ENCODE results near the gene WWC2. TPM values are rescaled to one million over a fixed set of nuclear protein-coding genes. Genes with fewer than 3 reads are reported as not detected.

Gene WWC2
- total and polyA plus RNA-seq, 2 experiments from 2014 or later = 19.3 to 24.7 TPM

DNA sequence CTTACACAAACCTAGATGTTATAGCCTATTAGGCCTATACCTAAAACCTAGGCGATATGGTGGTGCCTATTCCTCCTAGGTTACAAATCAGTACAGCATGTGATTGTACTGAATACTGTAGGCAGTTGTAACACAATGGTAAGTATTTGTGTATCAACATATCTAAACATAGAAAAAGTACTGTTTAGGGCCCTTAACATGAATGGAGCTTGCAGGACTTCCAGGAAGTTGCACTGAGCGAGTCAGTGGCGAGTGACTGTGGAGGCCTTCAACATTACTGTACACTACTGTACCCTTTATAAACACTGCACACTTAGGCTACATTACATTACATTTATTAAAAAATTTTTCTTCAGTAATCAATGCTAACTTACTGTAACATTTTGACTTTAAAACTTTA, 37.8 kb downstream of the WWC2 start:
- Histone ChIP-seq H3K27ac (no peak overlapping the region), H3K4me1 (ENCODE audit: insufficient read depth) (peaks cover under 1% of the 10 kb centered on the region), H4K20me1 (ENCODE audit: insufficient read depth, poor library complexity, severe bottlenecking) (no peaks in the 10 kb centered on the region), H2AFZ (no peak overlapping the region), H3K4me2 (no peak overlapping the region), H3K27me3 (no peaks in the 10 kb centered on the region), H3K36me3 (replicated peaks; ENCODE audit: insufficient read depth, low read depth) (no peaks in the 10 kb centered on the region), H3K79me2 (peaks cover 89% of the 10 kb centered on the region), H3K9me3 (ENCODE audit: low read depth) (no peaks in the 10 kb centered on the region), H3K4me3 (no peak overlapping the region), H3K9me2 (replicated peaks; ENCODE audit: insufficient read depth) (no peaks in the 10 kb centered on the region)
- no peak for DNase-seq (ENCODE audit: low spot score)
- no peak for TF ChIP-seq EZH2phosphoT487 (IDR thresholded peaks at IDR 0.05; ENCODE audit: low read depth, severe bottlenecking, unreplicated experiment)
- TF ChIP-seq CTCF (IDR thresholded peaks at IDR 0.05; ENCODE audit: poor library complexity) = no peak
- no peak for TF ChIP-seq EZH2 (IDR thresholded peaks at IDR 0.05; ENCODE audit: borderline replicate concordance)
- 98% methylated on average over 3 of the region's 3 CpGs for WGBS (ENCODE audit: low lambda C conversion rate, missing lambda C conversion rate)

DNA sequence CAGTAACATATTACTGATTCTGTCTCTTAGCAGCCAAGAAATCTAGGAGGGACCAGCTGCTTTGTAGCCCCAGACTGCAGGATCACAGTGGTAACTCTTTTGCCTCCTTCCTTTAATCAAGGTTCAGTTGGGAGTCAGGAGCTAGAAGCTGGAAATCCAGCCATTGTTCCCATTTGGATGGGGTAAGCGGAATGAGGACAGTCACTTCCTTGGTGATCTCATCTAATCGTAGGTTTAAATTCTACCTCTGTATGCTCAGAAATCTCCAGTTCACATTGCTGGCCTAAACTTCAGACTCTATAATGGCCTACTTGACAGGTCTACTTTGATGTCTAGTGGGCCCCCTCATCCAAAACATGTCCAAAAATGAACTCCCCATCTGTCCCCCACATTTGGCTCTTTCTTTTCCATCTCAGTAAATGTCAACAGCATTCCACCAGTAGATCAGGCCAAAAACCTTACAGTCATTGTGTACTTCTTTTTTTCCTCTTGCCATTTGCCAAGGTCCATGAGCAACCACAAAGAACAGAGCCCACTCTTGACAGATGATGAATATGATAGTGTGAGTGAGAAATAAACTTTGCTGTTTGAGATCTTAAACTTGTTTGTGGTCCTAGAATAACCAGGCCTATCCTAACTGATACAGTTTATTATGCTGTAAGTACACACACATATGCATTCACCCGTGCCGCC, 40.1 kb downstream of the WWC2 start:
- no peak for DNase-seq (ENCODE audit: low spot score)
- Histone ChIP-seq H3K36me3 (replicated peaks; ENCODE audit: insufficient read depth, low read depth) (no peaks in the 10 kb centered on the region), H3K79me2 (peaks cover 88% of the 10 kb centered on the region), H3K4me1 (ENCODE audit: insufficient read depth) (peaks cover 13% of the 10 kb centered on the region), H3K27ac (no peak overlapping the region), H4K20me1 (ENCODE audit: insufficient read depth, poor library complexity, severe bottlenecking) (no peaks in the 10 kb centered on the region), H3K9me3 (ENCODE audit: low read depth) (no peaks in the 10 kb centered on the region), H3K27me3 (no peaks in the 10 kb centered on the region), H3K9me2 (replicated peaks; ENCODE audit: insufficient read depth) (no peaks in the 10 kb centered on the region), H2AFZ (no peak overlapping the region), H3K4me3 (no peak overlapping the region), H3K4me2 (no peak overlapping the region)
- TF ChIP-seq CTCF (IDR thresholded peaks at IDR 0.05; ENCODE audit: poor library complexity) (no peak), EZH2 (IDR thresholded peaks at IDR 0.05; ENCODE audit: borderline replicate concordance) (no peak), EZH2phosphoT487 (IDR thresholded peaks at IDR 0.05; ENCODE audit: low read depth, severe bottlenecking, unreplicated experiment) (no peak)
- over 99% methylated on average over 4 of the region's 4 CpGs for WGBS (ENCODE audit: low lambda C conversion rate, missing lambda C conversion rate)

DNA sequence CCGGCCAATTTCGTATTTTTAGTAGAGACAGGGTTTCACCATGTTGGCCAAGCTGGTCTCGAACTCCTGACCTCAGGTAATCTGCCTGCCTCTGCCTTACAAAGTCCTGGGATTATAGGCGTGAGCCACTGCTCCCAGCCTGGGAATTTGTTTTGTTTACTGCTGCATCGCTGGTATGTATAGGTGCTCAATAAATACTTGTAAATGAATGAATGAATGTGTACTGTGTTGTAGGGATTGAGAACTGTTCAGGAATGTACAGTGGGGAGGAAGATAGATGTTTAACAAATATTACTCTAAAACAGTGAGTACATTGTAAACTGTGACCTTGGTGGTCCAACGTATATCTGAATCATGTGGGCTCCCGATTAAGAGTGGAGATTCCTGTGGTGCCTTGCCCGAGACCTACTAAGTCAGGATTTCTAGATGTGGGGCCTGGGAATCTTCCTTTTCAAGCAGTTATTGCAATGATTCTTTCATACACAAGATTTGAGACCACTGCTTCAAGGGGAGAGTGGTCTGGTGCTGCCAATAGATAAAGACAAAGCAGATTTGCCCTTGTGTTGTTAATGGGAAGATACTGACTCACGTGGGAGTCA, 41.0 kb downstream of the WWC2 start:
- no peaks in the 10 kb centered on the region for H3K36me3 ChIP-seq (replicated peaks; ENCODE audit: insufficient read depth, low read depth)
- H3K9me3 ChIP-seq (ENCODE audit: low read depth) = no peaks in the 10 kb centered on the region
- 89% methylated on average over 9 of the region's 9 CpGs for WGBS (ENCODE audit: low lambda C conversion rate, missing lambda C conversion rate)
- TF ChIP-seq EZH2phosphoT487 (IDR thresholded peaks at IDR 0.05; ENCODE audit: low read depth, severe bottlenecking, unreplicated experiment) = no peak
- no peak for TF ChIP-seq CTCF (IDR thresholded peaks at IDR 0.05; ENCODE audit: poor library complexity)
- no peak for TF ChIP-seq EZH2 (IDR thresholded peaks at IDR 0.05; ENCODE audit: borderline replicate concordance)
- H3K4me2 ChIP-seq = no peak overlapping the region
- no peak overlapping the region for H3K27ac ChIP-seq
- peaks cover 13% of the 10 kb centered on the region for H3K4me1 ChIP-seq (ENCODE audit: insufficient read depth)
- H3K9me2 ChIP-seq (replicated peaks; ENCODE audit: insufficient read depth) = no peaks in the 10 kb centered on the region
- H3K27me3 ChIP-seq = no peaks in the 10 kb centered on the region
- H3K79me2 ChIP-seq = peaks cover 91% of the 10 kb centered on the region
- no peak overlapping the region for H2AFZ ChIP-seq
- H3K4me3 ChIP-seq = no peak overlapping the region
- no peak for DNase-seq (ENCODE audit: low spot score)
- no peaks in the 10 kb centered on the region for H4K20me1 ChIP-seq (ENCODE audit: insufficient read depth, poor library complexity, severe bottlenecking)
